SK-N-SH (cell line): ENCODE data around the gene ACBD6.

Experiments
- CHD2 ChIP-seq: fragments of 150-350 bp; IDR thresholded peaks from 2 replicates; pipeline ENCODE4 v1.6.1; 2018; ENCODE audit warnings: low read length; ENCODE audit not compliant: partially characterized antibody
- CTCF ChIP-seq: fragments of 200-600 bp; sonication (generic); IDR thresholded peaks from 2 replicates; pipeline ENCODE4 v1.6.1; 2017; ENCODE audit warnings: antibody characterized with exemption, mild to moderate bottlenecking, moderate library complexity
- EZH2phosphoT487 ChIP-seq: fragments of 200-600 bp; sonication (generic); IDR thresholded peaks from 2 replicates; pipeline ENCODE4 v1.6.1; 2017; ENCODE audit warnings: low read depth, mixed run types, mild to moderate bottlenecking, antibody characterized with exemption, moderate library complexity, borderline replicate concordance
- FOXM1 ChIP-seq: IDR thresholded peaks from 2 replicates; pipeline ENCODE4 v1.4.0; 2012; ENCODE audit warnings: low read depth, mild to moderate bottlenecking
- GABPA ChIP-seq: IDR thresholded peaks from 2 replicates; pipeline ENCODE4 v1.4.0; 2012; ENCODE audit warnings: low read depth, mild to moderate bottlenecking
- MAX ChIP-seq: IDR thresholded peaks from 2 replicates; pipeline ENCODE4 v1.4.0; 2012; ENCODE audit warnings: low read depth
- NRF1 ChIP-seq: IDR thresholded peaks from 2 replicates; pipeline ENCODE4 v1.6.1; 2012; ENCODE audit warnings: low read depth, mild to moderate bottlenecking, low read length
- POLR2AphosphoS5 ChIP-seq: IDR thresholded peaks from 2 replicates; pipeline ENCODE4 v1.6.1; 2012; ENCODE audit warnings: low read depth, low read length
- RAD21 ChIP-seq: IDR thresholded peaks from 2 replicates; pipeline ENCODE4 v1.6.1; 2012; ENCODE audit warnings: mild to moderate bottlenecking, low read length
- REST ChIP-seq: IDR thresholded peaks from 2 replicates; pipeline ENCODE4 v1.6.1; 2012; ENCODE audit warnings: mild to moderate bottlenecking, low read depth, low read length, moderate library complexity
- TAF1 ChIP-seq: IDR thresholded peaks from 2 replicates; pipeline ENCODE4 v1.6.1; 2012; ENCODE audit warnings: low read depth, mild to moderate bottlenecking, low read length, moderate library complexity, borderline replicate concordance
- USF2 ChIP-seq: fragments of 150-350 bp; IDR thresholded peaks from 2 replicates; pipeline ENCODE4 v1.6.1; 2017; ENCODE audit warnings: antibody characterized with exemption, low read length, low read depth, borderline replicate concordance
- YY1 ChIP-seq: IDR thresholded peaks from 2 replicates; pipeline ENCODE4 v1.4.0; 2012; ENCODE audit warnings: low read depth, mild to moderate bottlenecking

GRCh38 chr1:180257028-180257386 is 245.4 kb downstream of the ACBD6 start:
- TF ChIP-seq CTCF (no peak), TAF1 (no peak), GABPA (no peak), RAD21 (no peak), CHD2 (no peak), REST (no peak), EZH2phosphoT487 (no peak), USF2 (no peak), FOXM1 (no peak), POLR2AphosphoS5 (no peak), YY1 (no peak), MAX (no peak), NRF1 (no peak)
